ENCODE measurements around the gene LEFTY2. TPM values are rescaled to one million over a fixed set of nuclear protein-coding genes. Genes with fewer than 3 reads are reported as not detected.

Gene LEFTY2
- not detected in 2 replicates for polyA plus RNA-seq (2011; rRNA removed)
- polyA minus RNA-seq (2011; rRNA and poly(A)+ RNA removed) = not detected in 2 replicates

DNA sequence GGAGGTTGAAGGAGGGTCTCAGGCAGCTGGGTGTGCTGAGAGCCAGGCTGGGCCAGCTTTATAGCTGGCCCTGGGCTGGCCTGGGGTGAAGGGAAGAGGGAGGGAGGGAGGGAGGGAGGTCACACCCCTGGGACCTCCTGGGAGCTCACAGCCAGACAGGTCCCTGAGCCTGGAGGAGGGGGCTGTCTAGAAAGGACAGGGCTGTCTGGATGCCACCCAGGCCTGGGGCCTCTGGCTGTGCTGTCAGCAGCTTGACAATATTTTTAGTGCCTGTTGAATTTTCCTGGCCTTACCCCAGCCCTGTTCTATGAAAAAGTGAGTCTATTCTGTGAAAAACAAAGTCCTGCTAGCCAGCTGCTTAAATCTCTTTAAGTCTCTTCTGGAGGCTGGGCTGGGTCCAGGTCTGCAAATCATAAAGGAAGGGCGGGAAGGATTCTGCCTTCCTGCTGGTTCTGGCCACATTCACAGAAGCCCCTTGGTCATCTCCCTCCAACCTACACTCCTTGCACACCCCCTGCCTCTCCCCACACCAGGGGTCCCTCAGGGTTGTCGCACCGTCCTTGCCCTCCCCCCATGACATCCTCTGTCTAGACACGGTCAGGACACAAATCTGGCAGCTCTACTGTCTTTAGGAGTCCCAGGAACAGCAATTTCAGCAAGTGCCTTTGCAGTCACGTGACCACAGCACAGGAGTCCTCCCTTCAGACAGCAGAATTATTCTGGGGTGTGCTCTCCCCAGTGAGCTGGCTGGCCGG is at the start of gene LEFTY2:
TSS of gene LEFTY2 (minus strand) at position 34 of the 755 bp plus-strand sequence. CDS start 80 bp downstream, outside the sequence.
- TF ChIP-seq, protein P1, sequence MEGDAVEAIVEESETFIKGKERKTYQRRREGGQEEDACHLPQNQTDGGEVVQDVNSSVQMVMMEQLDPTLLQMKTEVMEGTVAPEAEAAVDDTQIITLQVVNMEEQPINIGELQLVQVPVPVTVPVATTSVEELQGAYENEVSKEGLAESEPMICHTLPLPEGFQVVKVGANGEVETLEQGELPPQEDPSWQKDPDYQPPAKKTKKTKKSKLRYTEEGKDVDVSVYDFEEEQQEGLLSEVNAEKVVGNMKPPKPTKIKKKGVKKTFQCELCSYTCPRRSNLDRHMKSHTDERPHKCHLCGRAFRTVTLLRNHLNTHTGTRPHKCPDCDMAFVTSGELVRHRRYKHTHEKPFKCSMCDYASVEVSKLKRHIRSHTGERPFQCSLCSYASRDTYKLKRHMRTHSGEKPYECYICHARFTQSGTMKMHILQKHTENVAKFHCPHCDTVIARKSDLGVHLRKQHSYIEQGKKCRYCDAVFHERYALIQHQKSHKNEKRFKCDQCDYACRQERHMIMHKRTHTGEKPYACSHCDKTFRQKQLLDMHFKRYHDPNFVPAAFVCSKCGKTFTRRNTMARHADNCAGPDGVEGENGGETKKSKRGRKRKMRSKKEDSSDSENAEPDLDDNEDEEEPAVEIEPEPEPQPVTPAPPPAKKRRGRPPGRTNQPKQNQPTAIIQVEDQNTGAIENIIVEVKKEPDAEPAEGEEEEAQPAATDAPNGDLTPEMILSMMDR (IDR thresholded peaks at IDR 0.05; ENCODE audit: insufficient read depth, low read depth, low read length) = no peak
- CTCF ChIA-PET = interaction anchor here (0.7 to 1.2 kb wide), 2 partner anchors 9 to 164 kb away, joined by 3 read pairs; partner anchors contain the start of gene SRP9

DNA sequence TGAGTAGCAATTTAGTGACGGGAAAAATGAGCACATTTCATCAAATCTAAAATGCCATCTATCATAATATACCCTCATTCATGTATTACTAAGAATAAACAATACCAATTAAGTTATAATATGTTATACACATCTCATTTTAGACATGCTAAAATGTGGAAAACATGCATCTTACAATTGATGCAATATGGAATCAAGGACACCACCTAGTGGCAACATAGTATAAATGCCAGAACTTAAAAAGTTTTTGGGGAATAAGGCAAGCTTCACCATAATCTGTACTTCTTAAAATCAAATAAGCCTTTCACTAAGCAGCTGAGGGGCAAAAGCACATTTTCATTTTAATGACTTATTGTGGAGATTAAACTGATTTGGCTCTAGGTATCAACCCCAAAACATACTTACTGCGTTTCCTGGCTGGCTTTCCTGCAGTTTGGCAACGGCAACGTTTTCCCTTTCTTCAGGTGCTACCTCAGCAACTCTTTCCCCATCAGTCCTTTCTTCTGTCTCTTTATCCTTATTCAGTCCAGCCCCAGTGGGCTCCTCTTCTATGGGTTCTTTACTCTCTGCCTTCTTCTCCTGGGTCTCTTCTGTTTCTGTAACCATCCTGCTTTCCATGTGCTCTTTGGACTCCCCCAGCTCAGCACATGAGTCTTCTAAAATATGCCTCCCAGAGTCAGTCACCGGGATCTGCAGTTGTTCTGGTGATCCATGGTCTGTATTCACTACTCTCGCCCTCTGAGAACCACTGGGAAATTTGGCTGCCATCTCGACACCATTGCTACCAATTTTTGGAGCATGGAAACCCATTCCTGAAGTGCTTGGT is 46.7 kb upstream of the LEFTY2 start:
- POLR2A ChIA-PET = no interaction called here
- Histone ChIP-seq H3K27me3 (ENCODE audit: control insufficient read depth, insufficient read depth, low read length) (no peaks in the 10 kb centered on the region), H3K4me3 (ENCODE audit: low read depth, low read length) (no peak overlapping the region), H3K36me3 (ENCODE audit: control insufficient read depth, insufficient read depth, low read length) (peaks cover 16% of the 10 kb centered on the region)
- TF ChIP-seq, protein P1 (IDR thresholded peaks at IDR 0.05; ENCODE audit: insufficient read depth, low read depth, low read length) = peak; percentile 68
- DNase-seq (ENCODE audit: low read depth) = no peak
- CTCF ChIA-PET = interaction anchor here (0.6 to 6.4 kb wide), 33 partner anchors 9 to 668 kb away, joined by 3 to 41 read pairs (median 4); partner anchors contain the start of genes LEFTY1 and SRP9

More for the DNA sequence above, at the start of gene LEFTY2:
- H3K27me3 ChIP-seq (ENCODE audit: control insufficient read depth, insufficient read depth, low read length) = peaks cover 2% of the 10 kb centered on the region; the same call in 1 of the 2 replicates
- no peak within 1 kb of the TSS for H3K4me3 ChIP-seq (ENCODE audit: low read depth, low read length)
- DNase-seq (ENCODE audit: low read depth) = no peak
- no peaks in the 10 kb centered on the region for H3K36me3 ChIP-seq (ENCODE audit: control insufficient read depth, insufficient read depth, low read length)
- POLR2A ChIA-PET = no interaction called here

DNA sequence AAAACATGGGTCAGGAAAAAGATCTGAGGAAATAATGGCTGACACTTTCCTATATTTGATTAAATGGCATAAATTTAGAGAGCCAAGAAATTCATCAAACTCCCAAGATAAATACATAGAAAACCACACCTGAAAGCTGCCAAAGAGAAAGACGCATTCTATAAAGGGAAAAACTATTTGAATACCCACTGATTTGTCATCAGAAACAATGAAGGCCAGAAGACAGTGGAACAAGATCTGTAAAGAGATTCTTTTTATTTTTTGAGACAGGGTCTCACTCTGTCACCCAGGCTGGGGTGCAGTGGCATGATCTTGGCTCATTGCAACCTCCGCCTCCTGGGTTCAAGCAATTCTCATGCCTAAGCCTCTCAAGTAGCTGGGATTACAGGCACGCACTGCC is 40.7 kb upstream of the LEFTY2 start:
- Histone ChIP-seq H3K27me3 (ENCODE audit: control insufficient read depth, insufficient read depth, low read length) (no peaks in the 10 kb centered on the region), H3K36me3 (ENCODE audit: control insufficient read depth, insufficient read depth, low read length) (peaks cover 10% of the 10 kb centered on the region), H3K4me3 (ENCODE audit: low read depth, low read length) (no peak overlapping the region)
- POLR2A ChIA-PET = no interaction called here
- no peak for DNase-seq (ENCODE audit: low read depth)
- CTCF ChIA-PET = no interaction called here
- TF ChIP-seq, protein P1 (IDR thresholded peaks at IDR 0.05; ENCODE audit: insufficient read depth, low read depth, low read length) = no peak

GRCh38 chr1:225980005-225980836 is 39.2 kb upstream of the LEFTY2 start:
- ChIA-PET POLR2A (no interaction called here), CTCF (interaction anchor here (1.1 to 3.0 kb wide), 5 partner anchors 7 to 506 kb away, joined by 3 to 18 read pairs (median 7); no protein-coding TSS in a partner anchor)
- TF ChIP-seq, protein P1 (IDR thresholded peaks at IDR 0.05; ENCODE audit: insufficient read depth, low read depth, low read length) = no peak
- DNase-seq (ENCODE audit: low read depth) = no peak
- Histone ChIP-seq H3K4me3 (ENCODE audit: low read depth, low read length) (no peak overlapping the region), H3K27me3 (ENCODE audit: control insufficient read depth, insufficient read depth, low read length) (no peaks in the 10 kb centered on the region), H3K36me3 (ENCODE audit: control insufficient read depth, insufficient read depth, low read length) (peaks cover 10% of the 10 kb centered on the region)

Data from BJ (cell line).